ENCODE measurements around the gene GABRR1.
"Not testable (repeated sequence)": the region's sequence is repeated elsewhere in the genome, so short reads cannot be mapped to it uniquely, and the experiment has no call there.

The GABRR1 gene

GRCh38 chr6:89242574-89243330 lies 25.6 kb upstream of the GABRR1 start:
- Histone ChIP-seq H3K36me3 (ENCODE audit: control insufficient read depth, insufficient read depth, low read length) (no peaks in the 10 kb centered on the region), H2AFZ (no peak overlapping the region), H3K4me3 (ENCODE audit: low read depth, low read length) (no peak overlapping the region), H3K27me3 (ENCODE audit: control insufficient read depth, insufficient read depth, low read length) (no peaks in the 10 kb centered on the region), H3K4me1 (no peaks in the 10 kb centered on the region), H3K79me2 (no peaks in the 10 kb centered on the region), H3K4me2 (ENCODE audit: low read length) (no peak overlapping the region), H3K9ac (no peak overlapping the region), H3K9me3 (ENCODE audit: control insufficient read depth, low read length) (no peaks in the 10 kb centered on the region), H3K27ac (no peak overlapping the region)
- TF ChIP-seq, protein P1, sequence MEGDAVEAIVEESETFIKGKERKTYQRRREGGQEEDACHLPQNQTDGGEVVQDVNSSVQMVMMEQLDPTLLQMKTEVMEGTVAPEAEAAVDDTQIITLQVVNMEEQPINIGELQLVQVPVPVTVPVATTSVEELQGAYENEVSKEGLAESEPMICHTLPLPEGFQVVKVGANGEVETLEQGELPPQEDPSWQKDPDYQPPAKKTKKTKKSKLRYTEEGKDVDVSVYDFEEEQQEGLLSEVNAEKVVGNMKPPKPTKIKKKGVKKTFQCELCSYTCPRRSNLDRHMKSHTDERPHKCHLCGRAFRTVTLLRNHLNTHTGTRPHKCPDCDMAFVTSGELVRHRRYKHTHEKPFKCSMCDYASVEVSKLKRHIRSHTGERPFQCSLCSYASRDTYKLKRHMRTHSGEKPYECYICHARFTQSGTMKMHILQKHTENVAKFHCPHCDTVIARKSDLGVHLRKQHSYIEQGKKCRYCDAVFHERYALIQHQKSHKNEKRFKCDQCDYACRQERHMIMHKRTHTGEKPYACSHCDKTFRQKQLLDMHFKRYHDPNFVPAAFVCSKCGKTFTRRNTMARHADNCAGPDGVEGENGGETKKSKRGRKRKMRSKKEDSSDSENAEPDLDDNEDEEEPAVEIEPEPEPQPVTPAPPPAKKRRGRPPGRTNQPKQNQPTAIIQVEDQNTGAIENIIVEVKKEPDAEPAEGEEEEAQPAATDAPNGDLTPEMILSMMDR (IDR thresholded peaks at IDR 0.05) = peak; percentile 39

GRCh38 chr6:89239338-89239737 lies 22.2 kb upstream of the GABRR1 start:
- Histone ChIP-seq H3K9me3 (ENCODE audit: control insufficient read depth, low read length) (no peaks in the 10 kb centered on the region), H3K4me3 (ENCODE audit: low read depth, low read length) (no peak overlapping the region), H3K27ac (no peak overlapping the region), H3K36me3 (ENCODE audit: control insufficient read depth, insufficient read depth, low read length) (no peaks in the 10 kb centered on the region), H2AFZ (no peak overlapping the region), H3K79me2 (no peaks in the 10 kb centered on the region), H3K4me1 (no peaks in the 10 kb centered on the region), H3K27me3 (ENCODE audit: control insufficient read depth, insufficient read depth, low read length) (no peaks in the 10 kb centered on the region), H3K4me2 (ENCODE audit: low read length) (no peak overlapping the region), H3K9ac (no peak overlapping the region)
- TF ChIP-seq, protein P1 (IDR thresholded peaks at IDR 0.05) = no peak

GRCh38 chr6:89237158-89237557 lies 20.0 kb upstream of the GABRR1 start:
- H3K79me2 ChIP-seq = no peaks in the 10 kb centered on the region
- no peak overlapping the region for H3K4me3 ChIP-seq (ENCODE audit: low read depth, low read length)
- no peak overlapping the region for H3K27ac ChIP-seq
- H3K9me3 ChIP-seq (ENCODE audit: control insufficient read depth, low read length) = no peaks in the 10 kb centered on the region
- H3K27me3 ChIP-seq (ENCODE audit: control insufficient read depth, insufficient read depth, low read length) = no peaks in the 10 kb centered on the region
- TF ChIP-seq, protein P1 (IDR thresholded peaks at IDR 0.05) = no peak
- H3K4me2 ChIP-seq (ENCODE audit: low read length) = no peak overlapping the region
- no peak overlapping the region for H3K9ac ChIP-seq
- no peak overlapping the region for H2AFZ ChIP-seq
- no peaks in the 10 kb centered on the region for H3K4me1 ChIP-seq
- no peaks in the 10 kb centered on the region for H3K36me3 ChIP-seq (ENCODE audit: control insufficient read depth, insufficient read depth, low read length)

GRCh38 chr6:89233605-89234004 lies 16.4 kb upstream of the GABRR1 start:
- not testable (repeated sequence) for H3K27ac ChIP-seq; H3K4me1 ChIP-seq; H3K9ac ChIP-seq; H3K79me2 ChIP-seq; H3K36me3 ChIP-seq (ENCODE audit: control insufficient read depth, insufficient read depth, low read length); H3K27me3 ChIP-seq (ENCODE audit: control insufficient read depth, insufficient read depth, low read length); H3K4me2 ChIP-seq (ENCODE audit: low read length); H2AFZ ChIP-seq; H3K4me3 ChIP-seq (ENCODE audit: low read depth, low read length); H3K9me3 ChIP-seq (ENCODE audit: control insufficient read depth, low read length)

GRCh38 chr6:89222712-89223039 lies 5.5 kb upstream of the GABRR1 start:
- Histone ChIP-seq H3K9me3 (ENCODE audit: control insufficient read depth, low read length) (no peaks in the 10 kb centered on the region), H3K9ac (no peak overlapping the region), H3K4me2 (ENCODE audit: low read length) (no peak overlapping the region), H3K27me3 (ENCODE audit: control insufficient read depth, insufficient read depth, low read length) (no peaks in the 10 kb centered on the region), H3K36me3 (ENCODE audit: control insufficient read depth, insufficient read depth, low read length) (no peaks in the 10 kb centered on the region), H3K79me2 (no peaks in the 10 kb centered on the region), H3K4me1 (no peaks in the 10 kb centered on the region), H3K27ac (no peak overlapping the region), H2AFZ (no peak overlapping the region), H3K4me3 (ENCODE audit: low read depth, low read length) (no peak overlapping the region)
- TF ChIP-seq, protein P1 (IDR thresholded peaks at IDR 0.05) = no peak
